CD4-positive, alpha-beta T cell treated with Interleukin-15 for 1 hour (primary cell): ENCODE data around the gene CHST3.

Experiments
- DNase-seq: peaks from one replicate; pipeline ENCODE4 v3.0.0-alpha.2; 2020

Gene CHST3

GRCh38 chr10:72061491-72061890, 97.3 kb downstream of the CHST3 start:
- DNase-seq = no peak

DNA sequence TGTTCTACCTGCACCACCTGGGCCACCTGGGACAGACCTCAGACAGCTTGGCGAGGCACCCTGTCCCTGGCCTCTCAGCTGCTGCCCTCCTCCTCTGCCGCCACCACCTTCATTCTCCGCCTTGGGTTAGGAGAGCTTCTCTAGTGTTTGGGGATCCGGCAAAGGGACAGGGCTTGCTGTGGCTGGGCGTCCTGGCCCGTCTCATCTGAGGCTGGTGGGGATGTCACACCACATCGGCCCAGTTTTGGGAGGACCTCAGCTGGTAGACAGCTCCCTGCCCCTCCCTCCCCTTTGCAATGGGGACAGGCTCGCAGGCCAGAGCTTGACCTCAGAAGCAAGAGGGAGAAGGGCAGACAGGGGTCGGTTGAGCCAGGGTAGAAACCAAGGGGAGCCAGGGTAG, 97.7 kb downstream of the CHST3 start:
- DNase-seq = no peak

- no peak for DNase-seq
Measured at GRCh38 chr10:72062382-72062781, 98.2 kb downstream of the CHST3 start.
